ENCODE data around the gene SYT9.

SYT9 gene

GRCh38 chr11:7467652-7468051 lies 215.9 kb downstream of the SYT9 start:
- Histone ChIP-seq H3K9me2 (replicated peaks; ENCODE audit: control insufficient read depth, low read length) (no peaks in the 10 kb centered on the region), H3K9me3 (ENCODE audit: control insufficient read depth, insufficient read depth, low read length) (no peaks in the 10 kb centered on the region), H3K27ac (ENCODE audit: low read depth, low read length) (no peak overlapping the region), H3K4me1 (ENCODE audit: control insufficient read depth, low read length) (no peaks in the 10 kb centered on the region), H3K4me3 (ENCODE audit: low read length) (no peak overlapping the region), H3K36me3 (ENCODE audit: control insufficient read depth, low read length) (no peaks in the 10 kb centered on the region), H3K79me2 (ENCODE audit: control insufficient read depth, low read length) (no peaks in the 10 kb centered on the region), H3K4me2 (ENCODE audit: low read length) (no peak overlapping the region), H3K27me3 (ENCODE audit: control insufficient read depth, low read length) (no peaks in the 10 kb centered on the region), H3F3A (ENCODE audit: control insufficient read depth, insufficient read depth) (no peaks in the 10 kb centered on the region), H4K20me1 (ENCODE audit: control insufficient read depth, insufficient read depth, low read depth, low read length) (no peaks in the 10 kb centered on the region)
- no peak for TF ChIP-seq EZH2phosphoT487 (IDR thresholded peaks at IDR 0.05; ENCODE audit: borderline replicate concordance, low read length)
- TF ChIP-seq, protein P1, sequence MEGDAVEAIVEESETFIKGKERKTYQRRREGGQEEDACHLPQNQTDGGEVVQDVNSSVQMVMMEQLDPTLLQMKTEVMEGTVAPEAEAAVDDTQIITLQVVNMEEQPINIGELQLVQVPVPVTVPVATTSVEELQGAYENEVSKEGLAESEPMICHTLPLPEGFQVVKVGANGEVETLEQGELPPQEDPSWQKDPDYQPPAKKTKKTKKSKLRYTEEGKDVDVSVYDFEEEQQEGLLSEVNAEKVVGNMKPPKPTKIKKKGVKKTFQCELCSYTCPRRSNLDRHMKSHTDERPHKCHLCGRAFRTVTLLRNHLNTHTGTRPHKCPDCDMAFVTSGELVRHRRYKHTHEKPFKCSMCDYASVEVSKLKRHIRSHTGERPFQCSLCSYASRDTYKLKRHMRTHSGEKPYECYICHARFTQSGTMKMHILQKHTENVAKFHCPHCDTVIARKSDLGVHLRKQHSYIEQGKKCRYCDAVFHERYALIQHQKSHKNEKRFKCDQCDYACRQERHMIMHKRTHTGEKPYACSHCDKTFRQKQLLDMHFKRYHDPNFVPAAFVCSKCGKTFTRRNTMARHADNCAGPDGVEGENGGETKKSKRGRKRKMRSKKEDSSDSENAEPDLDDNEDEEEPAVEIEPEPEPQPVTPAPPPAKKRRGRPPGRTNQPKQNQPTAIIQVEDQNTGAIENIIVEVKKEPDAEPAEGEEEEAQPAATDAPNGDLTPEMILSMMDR (IDR thresholded peaks at IDR 0.05; ENCODE audit: low read depth, low read length, poor library complexity, severe bottlenecking), result no peak

- no peak overlapping the region for H3K4me2 ChIP-seq (ENCODE audit: low read length)
- no peak for TF ChIP-seq EZH2phosphoT487 (IDR thresholded peaks at IDR 0.05; ENCODE audit: borderline replicate concordance, low read length)
- TF ChIP-seq, protein P1 (IDR thresholded peaks at IDR 0.05; ENCODE audit: low read depth, low read length, poor library complexity, severe bottlenecking), result no peak
Measured at GRCh38 chr11:7469351-7469865, 217.7 kb downstream of the SYT9 start.

GRCh38 chr11:7471071-7471470 lies 219.4 kb downstream of the SYT9 start:
- H3K36me3 ChIP-seq (ENCODE audit: control insufficient read depth, low read length), result no peaks in the 10 kb centered on the region
- no peaks in the 10 kb centered on the region for H3F3A ChIP-seq (ENCODE audit: control insufficient read depth, insufficient read depth)
- H3K4me3 ChIP-seq (ENCODE audit: low read length), result no peak overlapping the region
- H4K20me1 ChIP-seq (ENCODE audit: control insufficient read depth, insufficient read depth, low read depth, low read length), result no peaks in the 10 kb centered on the region
- no peak overlapping the region for H3K27ac ChIP-seq (ENCODE audit: low read depth, low read length)
- no peaks in the 10 kb centered on the region for H3K4me1 ChIP-seq (ENCODE audit: control insufficient read depth, low read length)
- H3K79me2 ChIP-seq (ENCODE audit: control insufficient read depth, low read length), result no peaks in the 10 kb centered on the region
- TF ChIP-seq, protein P1 (IDR thresholded peaks at IDR 0.05; ENCODE audit: low read depth, low read length, poor library complexity, severe bottlenecking), result no peak
- TF ChIP-seq EZH2phosphoT487 (IDR thresholded peaks at IDR 0.05; ENCODE audit: borderline replicate concordance, low read length), result no peak
- H3K4me2 ChIP-seq (ENCODE audit: low read length), result no peak overlapping the region
- H3K9me3 ChIP-seq (ENCODE audit: control insufficient read depth, insufficient read depth, low read length), result no peaks in the 10 kb centered on the region
- no peaks in the 10 kb centered on the region for H3K27me3 ChIP-seq (ENCODE audit: control insufficient read depth, low read length)
- no peaks in the 10 kb centered on the region for H3K9me2 ChIP-seq (replicated peaks; ENCODE audit: control insufficient read depth, low read length)

More at GRCh38 chr11:7469351-7469865, 217.7 kb downstream of the SYT9 start:
- no peaks in the 10 kb centered on the region for H3K9me3 ChIP-seq (ENCODE audit: control insufficient read depth, insufficient read depth, low read length)
- H3K36me3 ChIP-seq (ENCODE audit: control insufficient read depth, low read length), result no peaks in the 10 kb centered on the region
- no peaks in the 10 kb centered on the region for H3K9me2 ChIP-seq (replicated peaks; ENCODE audit: control insufficient read depth, low read length)
- H3K79me2 ChIP-seq (ENCODE audit: control insufficient read depth, low read length), result no peaks in the 10 kb centered on the region
- H3K27me3 ChIP-seq (ENCODE audit: control insufficient read depth, low read length), result no peaks in the 10 kb centered on the region
- H3F3A ChIP-seq (ENCODE audit: control insufficient read depth, insufficient read depth), result no peaks in the 10 kb centered on the region
- no peaks in the 10 kb centered on the region for H4K20me1 ChIP-seq (ENCODE audit: control insufficient read depth, insufficient read depth, low read depth, low read length)
- no peak overlapping the region for H3K4me3 ChIP-seq (ENCODE audit: low read length)
- no peaks in the 10 kb centered on the region for H3K4me1 ChIP-seq (ENCODE audit: control insufficient read depth, low read length)
- no peak overlapping the region for H3K27ac ChIP-seq (ENCODE audit: low read depth, low read length)
